Measurements from ENCODE around the gene POU2F3.

DNA sequence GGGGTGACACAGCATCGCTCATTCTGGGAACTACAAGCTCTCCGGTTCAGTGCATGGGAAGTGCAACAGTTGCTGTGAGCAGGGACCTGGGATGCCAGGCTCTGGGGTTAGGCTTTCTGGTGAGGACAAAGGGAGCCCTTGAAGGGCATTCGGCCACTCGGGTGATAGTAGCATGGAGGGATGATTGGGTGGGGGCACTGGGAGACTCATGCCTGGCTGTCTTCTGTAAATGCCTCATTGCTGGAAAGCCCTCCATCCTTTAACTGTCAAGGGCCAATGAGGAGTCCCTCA, 19.2 kb upstream of the POU2F3 start:
- TF ChIP-seq, protein P1, sequence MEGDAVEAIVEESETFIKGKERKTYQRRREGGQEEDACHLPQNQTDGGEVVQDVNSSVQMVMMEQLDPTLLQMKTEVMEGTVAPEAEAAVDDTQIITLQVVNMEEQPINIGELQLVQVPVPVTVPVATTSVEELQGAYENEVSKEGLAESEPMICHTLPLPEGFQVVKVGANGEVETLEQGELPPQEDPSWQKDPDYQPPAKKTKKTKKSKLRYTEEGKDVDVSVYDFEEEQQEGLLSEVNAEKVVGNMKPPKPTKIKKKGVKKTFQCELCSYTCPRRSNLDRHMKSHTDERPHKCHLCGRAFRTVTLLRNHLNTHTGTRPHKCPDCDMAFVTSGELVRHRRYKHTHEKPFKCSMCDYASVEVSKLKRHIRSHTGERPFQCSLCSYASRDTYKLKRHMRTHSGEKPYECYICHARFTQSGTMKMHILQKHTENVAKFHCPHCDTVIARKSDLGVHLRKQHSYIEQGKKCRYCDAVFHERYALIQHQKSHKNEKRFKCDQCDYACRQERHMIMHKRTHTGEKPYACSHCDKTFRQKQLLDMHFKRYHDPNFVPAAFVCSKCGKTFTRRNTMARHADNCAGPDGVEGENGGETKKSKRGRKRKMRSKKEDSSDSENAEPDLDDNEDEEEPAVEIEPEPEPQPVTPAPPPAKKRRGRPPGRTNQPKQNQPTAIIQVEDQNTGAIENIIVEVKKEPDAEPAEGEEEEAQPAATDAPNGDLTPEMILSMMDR (optimal IDR thresholded peaks at IDR 0.05 in 1 of 3, IDR thresholded peaks at IDR 0.05 in 1 of 3, conservative IDR thresholded peaks at IDR 0.05 in 1 of 3; ENCODE audit: extremely low read depth in 1 of 3, insufficient read depth in 2 of 3, low read length in 3 of 3), result no peak
- no peak for TF ChIP-seq EZH2 (IDR thresholded peaks at IDR 0.05; ENCODE audit: low read length)

All from keratinocyte (primary cell).